ENCODE data around the gene MS4A4E. TPM values are rescaled to one million over a fixed set of nuclear protein-coding genes. Genes with fewer than 3 reads are reported as not detected.

Gene MS4A4E
- total and polyA plus RNA-seq, 2 donors (not counting 3 experiments of a cell fraction or from before 2014, with no cell fraction given) = not detected

DNA sequence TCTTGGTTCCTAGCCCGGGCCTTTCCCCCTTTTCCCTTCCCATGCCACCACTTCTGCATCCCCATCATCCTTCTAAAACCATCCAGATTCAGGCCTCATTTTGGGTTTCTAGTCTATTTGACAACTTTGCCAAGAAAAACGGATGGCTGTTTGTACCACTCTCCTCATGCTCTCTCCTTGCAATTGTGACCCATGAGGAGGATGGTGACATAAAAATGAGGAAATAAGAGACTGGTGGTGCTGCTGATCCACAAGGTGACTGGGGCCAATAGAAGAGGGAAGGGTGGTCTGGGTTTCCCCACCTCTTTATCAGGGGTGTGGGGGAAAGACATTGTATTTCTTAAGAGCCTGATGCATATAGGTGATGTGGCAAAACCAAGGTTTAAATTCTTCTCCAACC is 38.5 kb upstream of the MS4A4E start:
- intact Hi-C loops (cut with micrococcal nuclease) = no loop called here
- DNase-seq (ENCODE audit: low read depth, low spot score) = no peak
- no peaks in the 10 kb centered on the region for H3K9me3 ChIP-seq (replicated peaks; ENCODE audit: control insufficient read depth, insufficient read depth, low read length)
- H3K4me2 ChIP-seq (ENCODE audit: insufficient read depth, low read length) = no peak overlapping the region
- H3K27me3 ChIP-seq (ENCODE audit: control insufficient read depth in 2 of 2, insufficient read depth in 2 of 2, low read length in 2 of 2) = no peaks in the 10 kb centered on the region
- peaks cover 10% of the 10 kb centered on the region for H3K4me1 ChIP-seq (ENCODE audit: control insufficient read depth, extremely low read depth, insufficient read depth, low read length)
- H3K9me1 ChIP-seq (replicated peaks; ENCODE audit: control insufficient read depth, extremely low read depth, insufficient read depth, low read length) = no peaks in the 10 kb centered on the region
- POLR2A ChIA-PET = no interaction called here
- H3K9ac ChIP-seq (replicated peaks; ENCODE audit: extremely low read depth, insufficient read depth, low read length) = no peak overlapping the region
- TF ChIP-seq POLR2AphosphoS5 (IDR thresholded peaks at IDR 0.05; ENCODE audit: insufficient read depth, low read depth, low read length) (no peak), POLR2A (IDR thresholded peaks at IDR 0.05; ENCODE audit: low read depth, low read length) (no peak), MYC (IDR thresholded peaks at IDR 0.05; ENCODE audit: low read depth, low read length) (no peak), JUN (IDR thresholded peaks at IDR 0.05; ENCODE audit: borderline replicate concordance, insufficient read depth, insufficient read length, low read depth) (no peak), FOS (IDR thresholded peaks at IDR 0.05; ENCODE audit: borderline replicate concordance, insufficient read depth, low read length) (no peak), EZH2 (IDR thresholded peaks at IDR 0.05; ENCODE audit: borderline replicate concordance, low read depth, low read length, severe bottlenecking) (no peak)
- TF ChIP-seq, protein P1, sequence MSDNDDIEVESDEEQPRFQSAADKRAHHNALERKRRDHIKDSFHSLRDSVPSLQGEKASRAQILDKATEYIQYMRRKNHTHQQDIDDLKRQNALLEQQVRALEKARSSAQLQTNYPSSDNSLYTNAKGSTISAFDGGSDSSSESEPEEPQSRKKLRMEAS (IDR thresholded peaks at IDR 0.05; ENCODE audit: insufficient read depth, insufficient read length) = no peak
- TF ChIP-seq, protein P2, sequence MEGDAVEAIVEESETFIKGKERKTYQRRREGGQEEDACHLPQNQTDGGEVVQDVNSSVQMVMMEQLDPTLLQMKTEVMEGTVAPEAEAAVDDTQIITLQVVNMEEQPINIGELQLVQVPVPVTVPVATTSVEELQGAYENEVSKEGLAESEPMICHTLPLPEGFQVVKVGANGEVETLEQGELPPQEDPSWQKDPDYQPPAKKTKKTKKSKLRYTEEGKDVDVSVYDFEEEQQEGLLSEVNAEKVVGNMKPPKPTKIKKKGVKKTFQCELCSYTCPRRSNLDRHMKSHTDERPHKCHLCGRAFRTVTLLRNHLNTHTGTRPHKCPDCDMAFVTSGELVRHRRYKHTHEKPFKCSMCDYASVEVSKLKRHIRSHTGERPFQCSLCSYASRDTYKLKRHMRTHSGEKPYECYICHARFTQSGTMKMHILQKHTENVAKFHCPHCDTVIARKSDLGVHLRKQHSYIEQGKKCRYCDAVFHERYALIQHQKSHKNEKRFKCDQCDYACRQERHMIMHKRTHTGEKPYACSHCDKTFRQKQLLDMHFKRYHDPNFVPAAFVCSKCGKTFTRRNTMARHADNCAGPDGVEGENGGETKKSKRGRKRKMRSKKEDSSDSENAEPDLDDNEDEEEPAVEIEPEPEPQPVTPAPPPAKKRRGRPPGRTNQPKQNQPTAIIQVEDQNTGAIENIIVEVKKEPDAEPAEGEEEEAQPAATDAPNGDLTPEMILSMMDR (IDR thresholded peaks at IDR 0.05; ENCODE audit: extremely low read depth in 1 of 2, insufficient read depth in 1 of 2, low read depth in 1 of 2, low read length in 2 of 2) = no peak
- dilution Hi-C loops (cut with MboI; ENCODE audit: extremely low pct_ligation_motif_present, low sequenced_read_pairs) = no loop called here
- no peak for FAIRE-seq
- H2AFZ ChIP-seq (ENCODE audit: low read depth, low read length) = no peak overlapping the region
- H3K4me3 ChIP-seq (replicated peaks in 1 of 3; ENCODE audit: insufficient read depth in 1 of 3, low read depth in 1 of 3, low read length in 3 of 3) = no peak overlapping the region
- H4K20me1 ChIP-seq (replicated peaks; ENCODE audit: control insufficient read depth, extremely low read depth, insufficient read depth, low read length) = no peaks in the 10 kb centered on the region
- no peak overlapping the region for H3K27ac ChIP-seq (ENCODE audit: insufficient read depth, low read depth, low read length)
- H3K36me3 ChIP-seq (ENCODE audit: control insufficient read depth in 2 of 2, extremely low read depth in 1 of 2, insufficient read depth in 2 of 2, low read length in 2 of 2) = no peaks in the 10 kb centered on the region
- BruUV-seq (replicated peaks) = no TSS peak
- CTCF ChIA-PET = interaction anchor here (1.3 kb wide), 1 partner anchor 82 kb away, joined by 3 read pairs; no protein-coding TSS in a partner anchor
- no peaks in the 10 kb centered on the region for H3K79me2 ChIP-seq (ENCODE audit: control insufficient read depth, insufficient read depth, low read length)

Data from endothelial cell of umbilical vein (primary cell).